T-helper 2 cell treated with Interferon-gamma antibody and Interleukin-4, amounts not matched to agents 5 μg/mL and 100 μg/mL, for 36 hours (primary cell): ENCODE measurements around the gene CCDC13.

Source experiments
- DNase-seq: peaks from one replicate; pipeline ENCODE4 v3.0.0; 2021; ENCODE audit warnings: low spot score
- H3K27ac Mint-ChIP-seq: one replicate; pipeline ENCODE4 v1.8.0; 2021; ENCODE audit warnings: mild to moderate bottlenecking, mixed read lengths
- H3K27me3 Mint-ChIP-seq: one replicate; pipeline ENCODE4 v1.8.0; 2021; ENCODE audit warnings: low read depth, mixed read lengths
- H3K36me3 Mint-ChIP-seq: one replicate; pipeline ENCODE4 v1.8.0; 2021; ENCODE audit warnings: low read depth, mixed read lengths
- H3K4me1 Mint-ChIP-seq: one replicate; pipeline ENCODE4 v1.8.0; 2021; ENCODE audit warnings: low read depth, mixed read lengths
- H3K4me3 Mint-ChIP-seq: one replicate; pipeline ENCODE4 v1.8.0; 2022; ENCODE audit warnings: mild to moderate bottlenecking, moderate library complexity, mixed read lengths
- H3K9me3 Mint-ChIP-seq: one replicate; pipeline ENCODE4 v1.8.0; 2021; ENCODE audit warnings: mixed read lengths

CCDC13 gene

DNA sequence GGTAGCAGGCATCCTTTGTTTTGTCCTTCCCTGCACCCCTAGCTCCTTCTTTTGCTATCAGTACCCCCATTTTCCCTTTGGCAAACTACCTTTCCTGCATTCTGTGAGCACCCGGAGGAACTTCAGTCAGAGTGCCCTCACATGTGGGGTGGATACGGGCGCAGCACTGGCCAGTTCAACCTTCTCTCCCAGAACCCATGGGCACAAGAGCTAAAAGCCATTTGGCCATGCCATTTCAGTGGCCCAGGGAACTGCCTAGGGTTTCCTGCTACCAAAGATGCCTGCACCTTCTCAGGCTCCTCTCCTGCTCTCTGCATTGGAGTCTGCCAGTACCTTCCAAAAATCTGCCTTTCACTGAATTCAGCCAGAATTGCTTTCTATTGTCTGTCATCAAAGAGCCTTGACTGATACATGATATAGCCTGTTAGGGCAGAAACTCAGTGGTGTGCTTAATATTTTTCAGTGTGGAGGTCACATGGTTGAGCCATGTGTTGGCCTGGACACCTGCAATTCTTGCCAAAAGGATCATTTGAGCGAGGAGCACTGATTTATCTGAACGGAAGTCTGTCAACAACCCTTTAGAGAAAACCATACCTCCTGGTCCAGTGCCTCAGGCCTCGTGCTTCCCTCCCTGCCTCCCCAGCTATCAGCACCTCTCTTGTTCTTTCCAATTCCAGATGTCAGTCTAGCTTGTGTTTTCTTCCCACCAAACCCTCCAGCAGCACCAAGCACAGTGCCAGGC, 43.5 kb downstream of the CCDC13 start:
- H3K9me3 Mint-ChIP-seq = no peaks in the 10 kb centered on the region
- no peak overlapping the region for H3K27ac Mint-ChIP-seq

DNA sequence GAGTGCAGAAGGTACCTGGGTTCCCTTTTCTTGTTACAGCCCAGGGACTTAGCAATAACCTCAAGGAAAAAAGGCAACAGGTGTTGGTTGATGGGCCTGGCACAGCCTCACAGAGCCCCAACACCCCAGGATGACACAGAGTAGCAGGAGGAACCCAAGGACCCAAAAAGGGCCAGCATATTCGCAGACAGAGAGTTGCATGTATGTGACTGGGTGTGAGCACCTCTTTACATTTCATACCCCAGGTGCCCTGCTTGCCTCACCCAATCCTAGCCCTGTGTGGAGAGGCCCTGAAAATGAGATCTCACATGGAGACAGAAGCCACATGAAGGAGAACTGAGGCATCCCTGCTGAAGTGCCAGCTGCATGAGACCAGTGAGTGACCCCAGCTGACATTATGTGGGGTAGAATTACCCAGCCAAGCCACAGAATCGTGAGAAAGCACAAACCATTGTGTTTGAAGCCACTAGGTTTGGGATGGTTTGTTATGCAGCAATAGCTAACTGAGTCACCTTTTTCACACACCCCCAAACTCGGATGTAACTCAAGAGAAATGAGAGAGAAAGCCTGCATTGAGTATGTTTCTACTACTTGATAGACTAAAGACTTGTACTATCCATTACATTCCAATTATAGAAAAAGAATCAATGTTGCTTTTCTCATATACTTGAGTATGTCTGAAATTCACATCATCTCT, 44.2 kb downstream of the CCDC13 start:
- Mint-ChIP-seq H3K9me3 (no peaks in the 10 kb centered on the region), H3K4me1 (no peaks in the 10 kb centered on the region), H3K4me3 (no peak overlapping the region), H3K36me3 (no peaks in the 10 kb centered on the region), H3K27me3 (peaks cover 18% of the 10 kb centered on the region), H3K27ac (no peak overlapping the region)
- DNase-seq = no peak

More for the DNA sequence above, 43.5 kb downstream of the CCDC13 start:
- Mint-ChIP-seq H3K4me1 (no peaks in the 10 kb centered on the region), H3K36me3 (no peaks in the 10 kb centered on the region), H3K27me3 (peaks cover 15% of the 10 kb centered on the region), H3K4me3 (no peak overlapping the region)
- no peak for DNase-seq

DNA sequence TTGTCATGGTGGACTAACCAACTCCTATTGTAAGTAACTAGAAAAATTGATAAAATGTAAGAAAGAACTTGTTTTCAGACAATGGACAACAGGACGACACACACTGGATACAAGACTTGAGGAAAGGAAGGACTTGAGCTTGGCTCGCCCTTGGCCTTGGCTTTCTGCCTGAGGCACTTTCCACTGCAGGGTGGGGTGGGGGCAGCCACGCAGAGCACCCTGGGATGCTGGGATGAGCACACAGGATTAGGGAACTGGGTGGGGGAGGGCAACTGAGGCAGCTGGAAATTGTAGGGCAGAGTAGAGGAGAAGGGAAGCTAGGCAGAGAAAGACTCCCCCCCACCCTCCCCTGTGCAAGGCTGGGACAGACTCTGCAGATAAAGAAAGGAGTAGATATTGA, 45.0 kb downstream of the CCDC13 start:
- no peak for DNase-seq
- Mint-ChIP-seq H3K36me3 (no peaks in the 10 kb centered on the region), H3K27me3 (peaks cover 18% of the 10 kb centered on the region), H3K9me3 (no peaks in the 10 kb centered on the region), H3K4me1 (no peaks in the 10 kb centered on the region), H3K4me3 (no peak overlapping the region), H3K27ac (no peak overlapping the region)

DNA sequence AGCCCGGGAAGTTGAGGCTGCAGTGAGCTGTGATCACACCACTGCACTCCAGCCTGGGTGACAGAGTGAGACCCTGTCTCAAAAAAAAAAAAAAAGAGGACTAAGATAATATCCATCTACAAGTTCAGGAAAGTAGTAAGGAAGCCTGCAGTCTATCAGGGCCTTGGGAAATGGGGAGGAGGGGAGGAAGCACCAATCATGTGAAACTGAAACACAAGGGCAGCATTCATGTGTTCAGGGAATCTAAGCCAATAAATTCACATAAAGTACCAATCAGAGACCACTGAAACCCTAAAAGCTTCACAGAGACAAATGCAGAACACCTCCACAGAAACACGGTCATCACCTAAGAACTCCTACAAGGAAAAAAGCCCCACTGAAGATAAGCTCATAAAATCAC, 47.6 kb downstream of the CCDC13 start:
- Mint-ChIP-seq H3K9me3 (no peaks in the 10 kb centered on the region), H3K27me3 (peaks cover 19% of the 10 kb centered on the region), H3K36me3 (no peaks in the 10 kb centered on the region), H3K4me1 (no peaks in the 10 kb centered on the region), H3K27ac (no peak overlapping the region), H3K4me3 (no peak overlapping the region)
- DNase-seq = no peak

DNA sequence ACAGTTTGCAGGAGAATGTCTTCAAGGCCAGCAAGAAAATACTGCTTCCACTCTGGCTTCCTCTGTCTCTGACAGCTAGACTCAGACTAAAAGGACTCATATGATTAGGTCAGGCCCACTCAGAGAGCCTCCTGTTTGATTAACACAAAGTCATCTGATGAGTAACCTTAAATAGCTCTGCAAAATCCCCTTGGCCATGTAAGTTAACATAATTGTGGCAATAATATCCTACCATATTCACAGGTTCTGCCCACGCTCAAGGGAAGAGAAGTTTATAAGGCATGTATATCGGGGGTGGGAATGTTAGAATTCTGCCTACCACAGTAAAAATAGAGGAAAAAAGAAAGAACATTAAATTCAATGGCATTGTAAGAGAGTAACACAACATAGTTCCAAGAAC, 49.8 kb downstream of the CCDC13 start:
- no peak for DNase-seq
- Mint-ChIP-seq H3K9me3 (no peaks in the 10 kb centered on the region), H3K27me3 (peaks cover 22% of the 10 kb centered on the region), H3K4me1 (no peaks in the 10 kb centered on the region), H3K4me3 (no peak overlapping the region), H3K27ac (no peak overlapping the region), H3K36me3 (no peaks in the 10 kb centered on the region)
